ENCODE data around the gene GTSF1L.

- TF ChIP-seq EZH2 (IDR thresholded peaks at IDR 0.05; ENCODE audit: insufficient read depth, poor library complexity, severe bottlenecking) (no peak), EZH2phosphoT487 (IDR thresholded peaks at IDR 0.05; ENCODE audit: insufficient read depth, low read depth) (no peak)
Observed at GRCh38 chr20:43746344-43747137, 19.7 kb upstream of the GTSF1L start.

Data from GM23248 (cell line).